HEK293 (cell line): ENCODE results near the gene ANO2.

Experiments used
- CTCF ChIA-PET: fragments of 350-600 bp; formaldehyde crosslinking; extraction: SDS; loops from one replicate; lab custom pipeline; 2021; ENCODE audit warnings: antibody characterized with exemption; lab: Yijun Ruan, JAX
- POLR2A ChIA-PET: fragments of 300-600 bp; formaldehyde crosslinking; extraction: SDS; loops from one replicate; lab custom pipeline; 2020; ENCODE audit warnings: antibody characterized with exemption, inconsistent platforms; lab: Yijun Ruan, JAX
- H3K27ac ChIP-seq: fragments of 200-500 bp; sonication (Bioruptor generic); 2 replicates; pipeline ENCODE4 v1.5.1; 2014; ENCODE audit warnings: low read depth, low read length, control low read depth, inconsistent platforms; ENCODE audit errors: extremely low read depth
- H3K36me3 ChIP-seq, 2 experiments: fragments of 200-500 bp in 1 of 2; sonication (Bioruptor generic) in 1 of 2; 1 replicate in 1 of 2; 2 replicates in 1 of 2; pipeline ENCODE4 v1.5.1; 2014 to 2017; ENCODE audit warnings: inconsistent platforms in 2 of 2, low read length in 2 of 2; ENCODE audit not compliant: control insufficient read depth in 2 of 2, insufficient read depth in 1 of 2
- H3K4me1 ChIP-seq: fragments of 200-500 bp; sonication (Bioruptor generic); 2 replicates; pipeline ENCODE4 v1.5.1; 2014; ENCODE audit warnings: mild to moderate bottlenecking, low read length, inconsistent platforms; ENCODE audit not compliant: control insufficient read depth, insufficient read depth
- H3K4me3 ChIP-seq: 2 replicates; pipeline ENCODE4 v1.5.1; 2011; ENCODE audit warnings: low read depth, mild to moderate bottlenecking, control low read depth, low read length, moderate library complexity
- H3K9me3 ChIP-seq: fragments of 200-500 bp; sonication (Bioruptor generic); 2 replicates; pipeline ENCODE4 v1.5.1; 2014; ENCODE audit warnings: low read depth, low read length, inconsistent platforms; ENCODE audit not compliant: control insufficient read depth, insufficient read depth
- GLIS1 ChIP-seq: fragments of 450-650 bp; formaldehyde crosslinking; IDR thresholded peaks from 2 replicates; pipeline ENCODE4 v1.5.1; 2016; ENCODE audit warnings: missing biosample characterization, missing genetic modification characterization
- PRDM6 ChIP-seq: fragments of 450-650 bp; formaldehyde crosslinking; IDR thresholded peaks from 2 replicates; pipeline ENCODE4 v1.5.1; 2017; ENCODE audit warnings: missing biosample characterization, missing genetic modification characterization
- RBAK ChIP-seq: fragments of 450-650 bp; formaldehyde crosslinking; IDR thresholded peaks from 2 replicates; pipeline ENCODE4 v1.5.1; 2016; ENCODE audit warnings: missing biosample characterization, missing genetic modification characterization
- YY2 ChIP-seq: fragments of 450-650 bp; formaldehyde crosslinking; IDR thresholded peaks from 2 replicates; pipeline ENCODE4 v1.5.1; 2016; ENCODE audit warnings: missing biosample characterization, missing genetic modification characterization
- ZNF146 ChIP-seq: fragments of 450-650 bp; formaldehyde crosslinking; IDR thresholded peaks from 2 replicates; pipeline ENCODE4 v1.5.1; 2016; ENCODE audit warnings: missing biosample characterization, missing genetic modification characterization
- ZNF148 ChIP-seq: fragments of 450-650 bp; formaldehyde crosslinking; IDR thresholded peaks from 2 replicates; pipeline ENCODE4 v1.5.0; 2017; ENCODE audit warnings: missing biosample characterization, missing genetic modification characterization, borderline replicate concordance
- ZNF174 ChIP-seq: fragments of 450-650 bp; formaldehyde crosslinking; IDR thresholded peaks from 2 replicates; pipeline ENCODE4 v1.5.0; 2017; ENCODE audit warnings: missing biosample characterization, mild to moderate bottlenecking, missing genetic modification characterization
- ZNF2 ChIP-seq: fragments of 450-650 bp; formaldehyde crosslinking; IDR thresholded peaks from 2 replicates; pipeline ENCODE4 v1.5.1; 2016; ENCODE audit warnings: missing biosample characterization, missing genetic modification characterization
- ZNF223 ChIP-seq: fragments of 450-650 bp; formaldehyde crosslinking; IDR thresholded peaks from 2 replicates; pipeline ENCODE4 v1.5.1; 2016; ENCODE audit warnings: missing biosample characterization, missing genetic modification characterization
- ZNF24 ChIP-seq: fragments of 450-650 bp; formaldehyde crosslinking; IDR thresholded peaks from 2 replicates; pipeline ENCODE4 v1.5.1; 2016; ENCODE audit warnings: missing biosample characterization, missing genetic modification characterization
- ZNF302 ChIP-seq: fragments of 450-650 bp; formaldehyde crosslinking; IDR thresholded peaks from 2 replicates; pipeline ENCODE4 v1.5.1; 2016; ENCODE audit warnings: missing biosample characterization, missing genetic modification characterization, low read depth
- ZNF335 ChIP-seq: fragments of 450-650 bp; formaldehyde crosslinking; conservative IDR thresholded peaks from 2 replicates; pipeline ENCODE4 v1.5.1; 2016; ENCODE audit warnings: missing biosample characterization, missing genetic modification characterization
- ZNF350 ChIP-seq: fragments of 450-650 bp; formaldehyde crosslinking; IDR thresholded peaks from 2 replicates; pipeline ENCODE4 v1.5.0; 2017; ENCODE audit warnings: missing biosample characterization, mild to moderate bottlenecking, missing genetic modification characterization
- ZNF391 ChIP-seq: fragments of 450-650 bp; formaldehyde crosslinking; IDR thresholded peaks from 2 replicates; pipeline ENCODE4 v1.5.1; 2016; ENCODE audit warnings: low read depth, missing biosample characterization, missing genetic modification characterization, borderline replicate concordance
- ZNF433 ChIP-seq: fragments of 450-650 bp; formaldehyde crosslinking; IDR thresholded peaks from 2 replicates; pipeline ENCODE4 v1.5.1; 2016; ENCODE audit warnings: missing biosample characterization, missing genetic modification characterization, low read depth
- ZNF544 ChIP-seq: fragments of 450-650 bp; formaldehyde crosslinking; IDR thresholded peaks from 2 replicates; pipeline ENCODE4 v1.5.0; 2017; ENCODE audit warnings: missing biosample characterization, missing genetic modification characterization
- ZNF555 ChIP-seq: fragments of 450-650 bp; formaldehyde crosslinking; conservative IDR thresholded peaks from 2 replicates; pipeline ENCODE4 v1.5.1; 2017; ENCODE audit warnings: missing biosample characterization, mild to moderate bottlenecking, missing genetic modification characterization, inconsistent platforms
- ZNF580 ChIP-seq: fragments of 450-650 bp; formaldehyde crosslinking; IDR thresholded peaks from 2 replicates; pipeline ENCODE4 v1.5.1; 2016; ENCODE audit warnings: missing biosample characterization, missing genetic modification characterization
- ZNF596 ChIP-seq: fragments of 450-650 bp; IDR thresholded peaks from 2 replicates; pipeline ENCODE4 v1.5.0; 2018; ENCODE audit warnings: missing biosample characterization, mild to moderate bottlenecking, missing genetic modification characterization, moderate library complexity
- ZNF768 ChIP-seq: fragments of 450-650 bp; formaldehyde crosslinking; IDR thresholded peaks from 2 replicates; pipeline ENCODE4 v1.5.1; 2018; ENCODE audit warnings: missing biosample characterization, mild to moderate bottlenecking, missing genetic modification characterization

Gene ANO2

GRCh38 chr12:5691943-5692342, 253.1 kb downstream of the ANO2 start:
- ChIA-PET CTCF (no interaction called here), POLR2A (no interaction called here)
- TF ChIP-seq PRDM6 (no peak), ZNF335 (tag by site-specific recombination) (no peak), ZNF24 (tag by site-specific recombination) (no peak), ZNF146 (tag by site-specific recombination) (no peak), ZNF544 (tag by site-specific recombination) (no peak)
- H3K9me3 ChIP-seq, result no peaks in the 10 kb centered on the region
- no peaks in the 10 kb centered on the region for H3K4me1 ChIP-seq
- H3K27ac ChIP-seq, result no peak overlapping the region
- H3K4me3 ChIP-seq, result no peak overlapping the region
- no peaks in the 10 kb centered on the region for H3K36me3 ChIP-seq

GRCh38 chr12:5690240-5690639, 254.8 kb downstream of the ANO2 start:
- ChIA-PET CTCF (interaction anchor here (1.3 kb wide), 1 partner anchor 55 kb away, joined by 3 read pairs; no protein-coding TSS in a partner anchor), POLR2A (no interaction called here)
- Histone ChIP-seq H3K4me3 (no peak overlapping the region), H3K9me3 (no peaks in the 10 kb centered on the region), H3K4me1 (no peaks in the 10 kb centered on the region), H3K36me3 (no peaks in the 10 kb centered on the region), H3K27ac (no peak overlapping the region)
- no peak for TF ChIP-seq YY2
- no peak for TF ChIP-seq GLIS1 (tag by site-specific recombination)
- TF ChIP-seq ZNF148 (tag by site-specific recombination), result no peak
- no peak for TF ChIP-seq RBAK (tag by site-specific recombination)
- no peak for TF ChIP-seq ZNF350 (tag by site-specific recombination)
- no peak for TF ChIP-seq ZNF596 (tag by site-specific recombination)
- no peak for TF ChIP-seq ZNF174 (tag by site-specific recombination)
- no peak for TF ChIP-seq ZNF302 (tag by site-specific recombination)
- TF ChIP-seq ZNF223 (tag by site-specific recombination), result no peak
- TF ChIP-seq ZNF433 (tag by site-specific recombination), result no peak
- no peak for TF ChIP-seq ZNF2 (tag by site-specific recombination)

GRCh38 chr12:5689773-5690172, 255.3 kb downstream of the ANO2 start:
- no peak overlapping the region for H3K27ac ChIP-seq
- POLR2A ChIA-PET, result no interaction called here

More at GRCh38 chr12:5689773-5690172, 255.3 kb downstream of the ANO2 start:
- no peaks in the 10 kb centered on the region for H3K4me1 ChIP-seq
- no peak overlapping the region for H3K4me3 ChIP-seq
- TF ChIP-seq ZNF580 (tag by site-specific recombination) (no peak), ZNF391 (no peak), ZNF768 (tag by site-specific recombination) (no peak), ZNF555 (tag by site-specific recombination) (no peak)
- no peaks in the 10 kb centered on the region for H3K9me3 ChIP-seq
- H3K36me3 ChIP-seq, result no peaks in the 10 kb centered on the region
- CTCF ChIA-PET, result interaction anchor here (1.3 kb wide), 1 partner anchor 56 kb away, joined by 3 read pairs; no protein-coding TSS in a partner anchor
